Mesendoderm (in vitro differentiated cells): ENCODE measurements around the gene TBX6. TPM values are rescaled to one million over a fixed set of nuclear protein-coding genes. Genes with fewer than 3 reads are reported as not detected.

Experiments used
- DNase-seq: peaks from one replicate; pipeline ENCODE4 v3.0.0; 2013
- H2AK5ac ChIP-seq: 2 replicates; pipeline ENCODE4 v1.6.1; 2013; ENCODE audit warnings: low read length, inconsistent platforms
- H2BK120ac ChIP-seq: 2 replicates; pipeline ENCODE4 v1.6.1; 2013; ENCODE audit warnings: low read depth, mild to moderate bottlenecking, low read length, moderate library complexity, mixed read lengths
- H2BK15ac ChIP-seq: replicated peaks from 2 replicates; pipeline ENCODE4 v1.6.1; 2013; ENCODE audit warnings: low read depth, mild to moderate bottlenecking, moderate library complexity
- H2BK5ac ChIP-seq: 2 replicates; pipeline ENCODE4 v1.6.1; 2013; ENCODE audit warnings: low read length, inconsistent platforms
- H3K18ac ChIP-seq: 2 replicates; pipeline ENCODE4 v1.6.1; 2013; ENCODE audit warnings: mild to moderate bottlenecking, low read length, mixed read lengths
- H3K23ac ChIP-seq: one replicate; pipeline ENCODE4 v1.6.1; 2013; ENCODE audit warnings: low read length
- H3K27ac ChIP-seq: 2 replicates; pipeline ENCODE4 v1.5.1; 2013; ENCODE audit warnings: low read depth, mild to moderate bottlenecking, inconsistent platforms, low read length, moderate library complexity
- H3K27me3 ChIP-seq: 2 replicates; pipeline ENCODE4 v1.6.1; 2013; ENCODE audit warnings: low read length, control low read depth, mild to moderate bottlenecking, inconsistent platforms; ENCODE audit not compliant: insufficient read depth, poor library complexity
- H3K36me3 ChIP-seq: 2 replicates; pipeline ENCODE4 v1.6.1; 2013; ENCODE audit warnings: low read length, inconsistent platforms; ENCODE audit not compliant: control insufficient read depth, insufficient read depth
- H3K4ac ChIP-seq: one replicate; pipeline ENCODE4 v1.6.1; 2013; ENCODE audit warnings: low read depth, mild to moderate bottlenecking, low read length, moderate library complexity
- H3K4me1 ChIP-seq: 2 replicates; pipeline ENCODE4 v1.6.1; 2013; ENCODE audit warnings: low read depth, low read length, inconsistent platforms; ENCODE audit not compliant: control insufficient read depth
- H3K4me2 ChIP-seq: 2 replicates; pipeline ENCODE4 v1.6.1; 2013; ENCODE audit warnings: low read length
- H3K4me3 ChIP-seq: 2 replicates; pipeline ENCODE4 v1.5.1; 2013; ENCODE audit warnings: mild to moderate bottlenecking, low read length
- H3K56ac ChIP-seq: one replicate; pipeline ENCODE4 v1.6.1; 2013; ENCODE audit warnings: low read length
- H3K79me1 ChIP-seq: 2 replicates; pipeline ENCODE4 v1.6.1; 2013; ENCODE audit warnings: low read length, inconsistent platforms
- H3K79me2 ChIP-seq: 2 replicates; pipeline ENCODE4 v1.6.1; 2013; ENCODE audit warnings: mild to moderate bottlenecking, low read length; ENCODE audit not compliant: control insufficient read depth, insufficient read depth
- H3K9ac ChIP-seq: 2 replicates; pipeline ENCODE4 v1.6.1; 2013; ENCODE audit warnings: low read length, inconsistent platforms
- H4K5ac ChIP-seq: one replicate; pipeline ENCODE4 v1.6.1; 2013; ENCODE audit warnings: low read length
- H4K8ac ChIP-seq: one replicate; pipeline ENCODE4 v1.6.1; 2013; ENCODE audit warnings: low read depth, mild to moderate bottlenecking, control low read depth, low read length, moderate library complexity
- WGBS: extraction: QIAGEN DNeasy Blood & Tissue Kit; methylation state at CpG from one replicate; pipeline ENCODE4 v1.1.7; 2013; ENCODE audit warnings: low lambda C conversion rate, missing lambda C conversion rate; ENCODE audit not compliant: insufficient coverage; ENCODE audit errors: extremely low coverage; 5-methylcytosine and 5-hydroxymethylcytosine counted together
- polyA plus RNA-seq, 2 experiments: library from polyadenylated mRNA; stranded (reverse); fragments of 200-250 nt; gene quantifications; one replicate each; pipeline ENCODE4 v1.2.3, GENCODE V29; 2013

Gene TBX6
- polyA plus RNA-seq (2013, experiment 1 of 2) = 2.4 TPM
- polyA plus RNA-seq (2013, experiment 2 of 2) = 2.1 TPM

GRCh38 chr16:30091474-30092372 lies at the start of gene TBX6:
TBX6 (minus strand) TSS chr16:30091924; CDS start chr16:30091193, 731 bp downstream.
- H3K4ac ChIP-seq = peak within 1 kb of the TSS; percentile 46
- H2AK5ac ChIP-seq = peak within 1 kb of the TSS; percentile 45
- no peak within 1 kb of the TSS for H2BK15ac ChIP-seq
- peak within 1 kb of the TSS; percentile 69 for H3K4me2 ChIP-seq
- H3K9ac ChIP-seq = peak within 1 kb of the TSS; percentile 79
- peaks cover 5% of the 10 kb centered on the region for H3K4me1 ChIP-seq
- H4K5ac ChIP-seq = no peak within 1 kb of the TSS
- no peaks in the 10 kb centered on the region for H3K36me3 ChIP-seq
- no peaks in the 10 kb centered on the region for H3K79me1 ChIP-seq
- H4K8ac ChIP-seq = no peak within 1 kb of the TSS
- peak within 1 kb of the TSS; percentile 63 for H2BK5ac ChIP-seq
- peak within 1 kb of the TSS; percentile 73 for H3K4me3 ChIP-seq
- DNase-seq = peak; percentile 96
- peak within 1 kb of the TSS; percentile 10 for H3K23ac ChIP-seq
- H3K27ac ChIP-seq = peak within 1 kb of the TSS; percentile 58
- WGBS = no CpG with 5 or more reads among the region's 76 CpGs
- H3K18ac ChIP-seq = peak within 1 kb of the TSS; percentile 34
- H3K56ac ChIP-seq = peak within 1 kb of the TSS; percentile 93
- no peak within 1 kb of the TSS for H2BK120ac ChIP-seq
- peaks cover 3% of the 10 kb centered on the region for H3K79me2 ChIP-seq
- H3K27me3 ChIP-seq = no peaks in the 10 kb centered on the region

- H3K23ac ChIP-seq = no peak overlapping the region
- H2BK120ac ChIP-seq = no peak overlapping the region
- no peak overlapping the region for H4K8ac ChIP-seq
- H3K56ac ChIP-seq = no peak overlapping the region
- no peak overlapping the region for H4K5ac ChIP-seq
- no peak overlapping the region for H3K18ac ChIP-seq
- DNase-seq = no peak
- no peak overlapping the region for H3K4me3 ChIP-seq
- H2BK5ac ChIP-seq = no peak overlapping the region
- no peak overlapping the region for H2AK5ac ChIP-seq
- H3K27ac ChIP-seq = no peak overlapping the region
- H3K27me3 ChIP-seq = no peaks in the 10 kb centered on the region
- no peaks in the 10 kb centered on the region for H3K4me1 ChIP-seq
- no peak overlapping the region for H2BK15ac ChIP-seq
- H3K4me2 ChIP-seq = no peak overlapping the region
- no peaks in the 10 kb centered on the region for H3K79me1 ChIP-seq
- no peak overlapping the region for H3K4ac ChIP-seq
- no peaks in the 10 kb centered on the region for H3K79me2 ChIP-seq
- H3K9ac ChIP-seq = no peak overlapping the region
- no peaks in the 10 kb centered on the region for H3K36me3 ChIP-seq
- no CpG with 5 or more reads among the region's 13 CpGs for whole genome bisulfite sequencing
Measured at GRCh38 chr16:30139583-30140481, 48.1 kb upstream of the TBX6 start.

- Histone ChIP-seq H2AK5ac (no peak overlapping the region), H3K36me3 (no peaks in the 10 kb centered on the region)
- no peak for DNase-seq
Measured at GRCh38 chr16:30137897-30138296, 46.2 kb upstream of the TBX6 start.

GRCh38 chr16:30136971-30137605 lies 45.4 kb upstream of the TBX6 start:
- Histone ChIP-seq H4K8ac (no peak overlapping the region), H2BK15ac (no peak overlapping the region), H2BK120ac (no peak overlapping the region), H2AK5ac (no peak overlapping the region), H3K4ac (no peak overlapping the region), H3K79me2 (no peaks in the 10 kb centered on the region), H3K27me3 (no peaks in the 10 kb centered on the region), H2BK5ac (no peak overlapping the region), H3K56ac (no peak overlapping the region), H3K23ac (no peak overlapping the region), H3K4me2 (no peak overlapping the region), H3K4me3 (no peak overlapping the region), H3K18ac (no peak overlapping the region), H3K27ac (no peak overlapping the region), H4K5ac (no peak overlapping the region), H3K36me3 (no peaks in the 10 kb centered on the region), H3K9ac (no peak overlapping the region), H3K4me1 (no peaks in the 10 kb centered on the region), H3K79me1 (no peaks in the 10 kb centered on the region)
- WGBS = no CpG with 5 or more reads among the region's 11 CpGs
- DNase-seq = no peak

More at GRCh38 chr16:30137897-30138296, 46.2 kb upstream of the TBX6 start:
- Histone ChIP-seq H3K4ac (no peak overlapping the region), H2BK120ac (no peak overlapping the region), H3K4me2 (no peak overlapping the region), H3K79me2 (no peaks in the 10 kb centered on the region), H4K5ac (no peak overlapping the region), H3K4me1 (no peaks in the 10 kb centered on the region), H3K27ac (no peak overlapping the region), H3K56ac (no peak overlapping the region), H3K79me1 (no peaks in the 10 kb centered on the region), H4K8ac (no peak overlapping the region), H3K27me3 (no peaks in the 10 kb centered on the region), H2BK5ac (no peak overlapping the region), H3K4me3 (no peak overlapping the region), H3K23ac (no peak overlapping the region), H3K9ac (no peak overlapping the region), H3K18ac (no peak overlapping the region), H2BK15ac (no peak overlapping the region)
- no CpG with 5 or more reads among the region's 8 CpGs for WGBS

GRCh38 chr16:30132591-30132990 lies 40.9 kb upstream of the TBX6 start:
- WGBS = no CpG with 5 or more reads among the region's 3 CpGs
- Histone ChIP-seq H3K79me1 (no peaks in the 10 kb centered on the region), H3K18ac (no peak overlapping the region), H4K5ac (no peak overlapping the region), H3K4me2 (no peak overlapping the region), H4K8ac (no peak overlapping the region), H3K4ac (no peak overlapping the region), H2AK5ac (no peak overlapping the region), H3K56ac (no peak overlapping the region), H3K36me3 (no peaks in the 10 kb centered on the region), H3K9ac (no peak overlapping the region), H3K27ac (no peak overlapping the region), H2BK120ac (no peak overlapping the region), H3K23ac (no peak overlapping the region), H3K4me1 (no peaks in the 10 kb centered on the region), H3K27me3 (no peaks in the 10 kb centered on the region), H2BK5ac (no peak overlapping the region), H2BK15ac (no peak overlapping the region), H3K79me2 (no peaks in the 10 kb centered on the region), H3K4me3 (no peak overlapping the region)
- DNase-seq = no peak
